Nephron progenitor cell (in vitro differentiated cells): ENCODE measurements around the gene HLA-DOA.

Experiments
- DNase-seq: peaks from one replicate; pipeline ENCODE4 v3.0.0; 2021
- H3K27ac Mint-ChIP-seq: 2 replicates; pipeline ENCODE4 v1.8.0; 2021; ENCODE audit warnings: mild to moderate bottlenecking, moderate library complexity, mixed read lengths
- H3K27me3 Mint-ChIP-seq: 2 replicates; pipeline ENCODE4 v1.8.0; 2021; ENCODE audit warnings: mild to moderate bottlenecking, low read depth, mixed read lengths; ENCODE audit not compliant: poor library complexity
- H3K36me3 Mint-ChIP-seq: 2 replicates; pipeline ENCODE4 v1.8.0; 2021; ENCODE audit warnings: low read depth, mixed read lengths
- H3K4me1 Mint-ChIP-seq: 2 replicates; pipeline ENCODE4 v1.8.0; 2021; ENCODE audit warnings: mixed read lengths
- H3K4me3 Mint-ChIP-seq: 2 replicates; pipeline ENCODE4 v1.8.0; 2021; ENCODE audit warnings: mild to moderate bottlenecking, moderate library complexity, mixed read lengths
- H3K9me3 Mint-ChIP-seq: 2 replicates; pipeline ENCODE4 v1.8.0; 2021; ENCODE audit warnings: mild to moderate bottlenecking, moderate library complexity, mixed read lengths
- TF ChIP-seq, protein P1 (sequence below): fragments of 200-600 bp; sonication (generic); IDR thresholded peaks from 2 replicates; pipeline ENCODE4 v1.5.0; 2021; ENCODE audit warnings: antibody characterized with exemption

HLA-DOA gene

DNA sequence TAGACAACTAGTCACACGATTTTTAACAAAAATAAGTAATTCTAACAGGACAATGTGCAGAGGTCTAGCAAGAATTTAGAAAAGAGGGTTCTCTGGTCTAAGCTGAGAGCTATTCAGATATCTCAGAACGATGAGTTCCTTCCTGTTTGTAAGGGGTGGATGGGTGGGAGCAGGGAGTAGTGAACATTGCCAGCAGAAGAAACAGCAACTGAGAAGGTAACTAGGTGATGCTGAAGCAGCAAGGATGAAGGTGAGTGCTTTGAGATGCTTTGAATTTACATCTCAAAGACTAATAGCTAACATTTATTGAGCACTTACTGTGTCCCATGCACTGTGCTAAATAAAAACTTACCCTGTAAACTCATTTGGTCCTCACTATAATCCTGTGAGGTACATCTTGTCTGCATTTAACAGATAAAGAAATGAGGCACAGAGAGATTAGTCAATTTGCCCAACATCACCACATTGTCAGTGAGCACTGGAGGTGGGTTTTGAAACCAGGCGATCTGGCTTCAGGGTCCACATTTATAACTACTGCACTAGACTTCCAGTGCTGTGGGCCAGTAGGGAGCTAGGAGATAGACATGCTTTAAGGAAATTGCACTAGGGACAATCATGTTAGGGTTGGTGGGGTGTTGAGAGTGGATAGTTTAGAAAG, 25.3 kb downstream of the HLA-DOA start:
- no peak for DNase-seq
- H3K4me1 Mint-ChIP-seq: peaks cover 40% of the 10 kb centered on the region
- H3K4me3 Mint-ChIP-seq: no peak overlapping the region

GRCh38 chr6:32983493-32983848, 25.9 kb downstream of the HLA-DOA start:
- peaks cover 41% of the 10 kb centered on the region for H3K36me3 Mint-ChIP-seq
- H3K27ac Mint-ChIP-seq: peak overlapping the region; percentile 59
- no peaks in the 10 kb centered on the region for H3K9me3 Mint-ChIP-seq
- peaks cover 46% of the 10 kb centered on the region for H3K4me1 Mint-ChIP-seq
- TF ChIP-seq, protein P1, sequence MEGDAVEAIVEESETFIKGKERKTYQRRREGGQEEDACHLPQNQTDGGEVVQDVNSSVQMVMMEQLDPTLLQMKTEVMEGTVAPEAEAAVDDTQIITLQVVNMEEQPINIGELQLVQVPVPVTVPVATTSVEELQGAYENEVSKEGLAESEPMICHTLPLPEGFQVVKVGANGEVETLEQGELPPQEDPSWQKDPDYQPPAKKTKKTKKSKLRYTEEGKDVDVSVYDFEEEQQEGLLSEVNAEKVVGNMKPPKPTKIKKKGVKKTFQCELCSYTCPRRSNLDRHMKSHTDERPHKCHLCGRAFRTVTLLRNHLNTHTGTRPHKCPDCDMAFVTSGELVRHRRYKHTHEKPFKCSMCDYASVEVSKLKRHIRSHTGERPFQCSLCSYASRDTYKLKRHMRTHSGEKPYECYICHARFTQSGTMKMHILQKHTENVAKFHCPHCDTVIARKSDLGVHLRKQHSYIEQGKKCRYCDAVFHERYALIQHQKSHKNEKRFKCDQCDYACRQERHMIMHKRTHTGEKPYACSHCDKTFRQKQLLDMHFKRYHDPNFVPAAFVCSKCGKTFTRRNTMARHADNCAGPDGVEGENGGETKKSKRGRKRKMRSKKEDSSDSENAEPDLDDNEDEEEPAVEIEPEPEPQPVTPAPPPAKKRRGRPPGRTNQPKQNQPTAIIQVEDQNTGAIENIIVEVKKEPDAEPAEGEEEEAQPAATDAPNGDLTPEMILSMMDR: no peak
- peaks cover 15% of the 10 kb centered on the region for H3K27me3 Mint-ChIP-seq
- no peak for DNase-seq
- no peak overlapping the region for H3K4me3 Mint-ChIP-seq

More for the DNA sequence above, 25.3 kb downstream of the HLA-DOA start:
- Mint-ChIP-seq H3K27me3 (peaks cover 15% of the 10 kb centered on the region), H3K36me3 (peaks cover 35% of the 10 kb centered on the region), H3K27ac (peak overlapping the region; percentile 59), H3K9me3 (no peaks in the 10 kb centered on the region)
- TF ChIP-seq, protein P1: no peak

- Mint-ChIP-seq H3K9me3 (no peaks in the 10 kb centered on the region), H3K36me3 (peaks cover 47% of the 10 kb centered on the region), H3K27ac (peak overlapping the region; percentile 47), H3K27me3 (peaks cover 15% of the 10 kb centered on the region), H3K4me1 (peaks cover 51% of the 10 kb centered on the region), H3K4me3 (no peak overlapping the region)
- DNase-seq: no peak
- TF ChIP-seq, protein P1: no peak
These were observed 26.5 kb downstream of the HLA-DOA start for GRCh38 chr6:32982702-32983492.

DNA sequence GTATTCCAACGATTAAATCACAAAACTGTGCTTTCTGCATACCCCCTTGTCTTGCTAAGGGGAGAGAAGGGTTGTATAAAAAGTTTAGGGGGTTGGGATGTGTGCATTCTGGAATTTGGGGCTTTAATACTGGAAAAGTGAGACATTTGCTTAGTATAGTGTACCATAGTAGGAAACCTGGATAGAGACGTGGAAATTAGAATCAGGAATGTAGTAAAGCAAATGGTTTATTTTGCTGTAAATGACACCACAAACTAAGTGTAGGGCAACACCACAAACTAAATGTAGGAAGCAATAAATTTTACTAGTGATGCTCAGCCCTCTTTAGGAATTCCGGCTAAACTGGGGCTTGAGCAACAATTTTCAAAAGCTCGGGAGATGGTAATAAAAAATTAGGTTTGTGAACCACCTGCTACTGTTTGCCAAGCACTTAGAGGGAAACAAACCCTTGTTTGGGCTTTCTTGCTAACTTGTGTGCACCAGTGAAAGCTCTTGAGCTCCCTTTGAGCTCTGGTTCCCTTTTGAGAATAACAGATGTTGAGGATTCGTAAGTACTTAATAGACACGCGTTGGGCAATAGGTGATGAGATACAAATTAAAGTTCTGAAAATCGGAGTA, 27.2 kb downstream of the HLA-DOA start:
- TF ChIP-seq, protein P1: no peak
- H3K27me3 Mint-ChIP-seq: peaks cover 10% of the 10 kb centered on the region
- H3K4me1 Mint-ChIP-seq: peaks cover 58% of the 10 kb centered on the region
- no peaks in the 10 kb centered on the region for H3K9me3 Mint-ChIP-seq
- H3K4me3 Mint-ChIP-seq: peak overlapping the region; percentile 3
- peak overlapping the region; percentile 68 for H3K27ac Mint-ChIP-seq
- H3K36me3 Mint-ChIP-seq: peaks cover 54% of the 10 kb centered on the region
- no peak for DNase-seq

GRCh38 chr6:32980488-32981038, 28.8 kb downstream of the HLA-DOA start:
- Mint-ChIP-seq H3K4me3 (peak overlapping the region; percentile 14), H3K27ac (peak overlapping the region; percentile 94), H3K4me1 (peaks cover 74% of the 10 kb centered on the region), H3K27me3 (peaks cover 6% of the 10 kb centered on the region), H3K36me3 (peaks cover 70% of the 10 kb centered on the region), H3K9me3 (no peaks in the 10 kb centered on the region)
- DNase-seq: no peak
- TF ChIP-seq, protein P1: no peak
